Endodermal cell (in vitro differentiated cells): ENCODE data around the gene LRMDA. TPM values are rescaled to one million over a fixed set of nuclear protein-coding genes. Genes with fewer than 3 reads are reported as not detected.

Experiments used
- DNase-seq: peaks from one replicate; pipeline ENCODE4 v3.0.0-alpha.2; 2017
- H3K27ac ChIP-seq: 2 replicates; pipeline ENCODE4 v1.5.1; 2013; ENCODE audit warnings: mild to moderate bottlenecking, low read depth, low read length, moderate library complexity
- H3K27me3 ChIP-seq: 2 replicates; pipeline ENCODE4 v1.6.1; 2013; ENCODE audit warnings: mild to moderate bottlenecking, low read length, moderate library complexity; ENCODE audit not compliant: insufficient read depth, control insufficient read depth, poor library complexity, severe bottlenecking
- H3K36me3 ChIP-seq: 2 replicates; pipeline ENCODE4 v1.7.0; 2013; ENCODE audit warnings: mild to moderate bottlenecking, low read length, moderate library complexity; ENCODE audit not compliant: control insufficient read depth, insufficient read depth
- H3K4me1 ChIP-seq: one replicate; pipeline ENCODE4 v1.7.0; 2013; ENCODE audit warnings: low read length; ENCODE audit not compliant: control insufficient read depth, insufficient read depth
- H3K4me3 ChIP-seq: 2 replicates; pipeline ENCODE4 v1.5.1; 2013; ENCODE audit warnings: mild to moderate bottlenecking, low read length, moderate library complexity
- H3K9ac ChIP-seq: 2 replicates; pipeline ENCODE4 v1.6.1; 2013; ENCODE audit warnings: mild to moderate bottlenecking, low read length, moderate library complexity; ENCODE audit not compliant: poor library complexity, severe bottlenecking; ENCODE audit errors: extremely low read depth
- H3K9me3 ChIP-seq: 2 replicates; pipeline ENCODE4 v1.6.1; 2013; ENCODE audit warnings: mild to moderate bottlenecking, low read length, moderate library complexity; ENCODE audit not compliant: control insufficient read depth
- H3K27ac Mint-ChIP-seq: 2 replicates; pipeline ENCODE4 v1.8.0; 2020; ENCODE audit warnings: mixed read lengths
- H3K27me3 Mint-ChIP-seq: 2 replicates; pipeline ENCODE4 v1.8.0; 2021; ENCODE audit warnings: mild to moderate bottlenecking, mixed read lengths; ENCODE audit not compliant: insufficient read depth
- H3K36me3 Mint-ChIP-seq: 2 replicates; pipeline ENCODE4 v1.8.0; 2020; ENCODE audit warnings: low read depth, mixed read lengths
- H3K4me1 Mint-ChIP-seq: 2 replicates; pipeline ENCODE4 v1.8.0; 2020; ENCODE audit warnings: mixed read lengths
- H3K4me3 Mint-ChIP-seq: 2 replicates; pipeline ENCODE4 v1.8.0; 2020; ENCODE audit warnings: mild to moderate bottlenecking, moderate library complexity, mixed read lengths
- H3K9me3 Mint-ChIP-seq: 2 replicates; pipeline ENCODE4 v1.8.0; 2020; ENCODE audit warnings: mild to moderate bottlenecking, mixed read lengths
- WGBS, 2 experiments: methylation state at CpG; one replicate each; pipeline versions ENCODE4 v1.1.5 to v1.1.7; 2013; ENCODE audit warnings: missing lambda C conversion rate in 2 of 2, mixed read lengths in 1 of 2; ENCODE audit not compliant: insufficient coverage in 1 of 2, insufficient read length in 1 of 2; 5-methylcytosine and 5-hydroxymethylcytosine counted together
- total RNA-seq, 2 donors: library from RNA; stranded (reverse); fragmentation: NEBNext Ultra II Directional in 1 of 2; extraction: Animal tissue kit (Norgen Biotek cat#: 25700) in 1 of 2; gene quantifications; 2 replicates in 1 of 2; 3 replicates in 1 of 2; pipeline ENCODE4 v1.2.1, GENCODE V29; 2021
- TF ChIP-seq, protein P1 (sequence below): fragments of 200-600 bp; sonication (generic); conservative IDR thresholded peaks from 2 replicates; pipeline ENCODE4 v1.5.0; 2021; ENCODE audit warnings: antibody characterized with exemption, mild to moderate bottlenecking

Gene LRMDA
- total RNA-seq, 2 donors from 2014 or later = 1.7 to 5.1 TPM

- Mint-ChIP-seq H3K4me3 (no peak overlapping the region), H3K27ac (no peak overlapping the region), H3K36me3 (no peaks in the 10 kb centered on the region), H3K9me3 (peaks cover 28% of the 10 kb centered on the region), H3K27me3 (no peaks in the 10 kb centered on the region), H3K4me1 (no peaks in the 10 kb centered on the region)
- no peak overlapping the region for H3K27ac ChIP-seq
- TF ChIP-seq, protein P1, sequence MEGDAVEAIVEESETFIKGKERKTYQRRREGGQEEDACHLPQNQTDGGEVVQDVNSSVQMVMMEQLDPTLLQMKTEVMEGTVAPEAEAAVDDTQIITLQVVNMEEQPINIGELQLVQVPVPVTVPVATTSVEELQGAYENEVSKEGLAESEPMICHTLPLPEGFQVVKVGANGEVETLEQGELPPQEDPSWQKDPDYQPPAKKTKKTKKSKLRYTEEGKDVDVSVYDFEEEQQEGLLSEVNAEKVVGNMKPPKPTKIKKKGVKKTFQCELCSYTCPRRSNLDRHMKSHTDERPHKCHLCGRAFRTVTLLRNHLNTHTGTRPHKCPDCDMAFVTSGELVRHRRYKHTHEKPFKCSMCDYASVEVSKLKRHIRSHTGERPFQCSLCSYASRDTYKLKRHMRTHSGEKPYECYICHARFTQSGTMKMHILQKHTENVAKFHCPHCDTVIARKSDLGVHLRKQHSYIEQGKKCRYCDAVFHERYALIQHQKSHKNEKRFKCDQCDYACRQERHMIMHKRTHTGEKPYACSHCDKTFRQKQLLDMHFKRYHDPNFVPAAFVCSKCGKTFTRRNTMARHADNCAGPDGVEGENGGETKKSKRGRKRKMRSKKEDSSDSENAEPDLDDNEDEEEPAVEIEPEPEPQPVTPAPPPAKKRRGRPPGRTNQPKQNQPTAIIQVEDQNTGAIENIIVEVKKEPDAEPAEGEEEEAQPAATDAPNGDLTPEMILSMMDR = no peak
- no peaks in the 10 kb centered on the region for H3K4me1 ChIP-seq
- 94 to 100% methylated on average over 2 to 3 of the region's 3 CpGs for WGBS, 2 experiments
- H3K4me3 ChIP-seq = no peak overlapping the region
- no peaks in the 10 kb centered on the region for H3K27me3 ChIP-seq
- DNase-seq = no peak
- no peaks in the 10 kb centered on the region for H3K36me3 ChIP-seq
- peaks cover 5% of the 10 kb centered on the region for H3K9me3 ChIP-seq
- H3K9ac ChIP-seq = no peak overlapping the region
Observed at GRCh38 chr10:76068856-76069255, 637.4 kb downstream of the LRMDA start.

GRCh38 chr10:76070916-76071315 lies 639.5 kb downstream of the LRMDA start:
- no peaks in the 10 kb centered on the region for H3K4me1 ChIP-seq
- H3K9me3 ChIP-seq = peaks cover 5% of the 10 kb centered on the region

DNA sequence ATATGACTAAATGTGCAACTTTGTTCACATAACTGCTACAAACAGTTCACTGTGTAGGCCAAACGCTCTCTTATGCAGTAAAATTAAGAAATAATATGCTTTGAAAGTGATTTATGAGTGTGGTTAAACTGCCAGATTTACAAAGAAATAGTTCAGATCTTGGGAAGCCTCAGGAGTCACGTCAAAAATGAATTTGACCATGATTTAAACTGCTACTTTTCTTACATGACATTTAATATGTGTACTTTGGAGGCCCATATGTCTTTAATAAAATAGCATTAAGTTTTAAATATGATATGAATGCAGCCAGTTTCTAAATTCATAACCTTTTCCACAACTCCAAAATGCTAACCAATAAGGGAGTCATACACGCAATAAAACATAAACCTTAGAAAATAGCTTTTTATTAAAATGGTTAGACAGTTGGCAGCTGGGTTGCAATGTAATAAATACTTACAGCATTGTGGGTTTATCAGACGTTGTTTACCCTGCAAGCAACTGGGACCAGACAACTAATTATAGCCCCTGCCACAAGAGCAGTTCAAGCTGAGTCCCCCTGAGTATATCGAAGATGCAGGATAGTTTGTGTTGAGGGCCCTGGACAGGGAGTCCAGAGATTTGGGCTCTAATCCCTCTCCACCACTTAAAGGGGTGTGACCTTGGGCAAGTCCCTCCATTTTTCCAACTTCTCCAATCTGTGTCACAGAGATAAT lies 640.4 kb downstream of the LRMDA start:
- no peak for DNase-seq
- H3K27ac Mint-ChIP-seq = no peak overlapping the region
- peaks cover 35% of the 10 kb centered on the region for H3K9me3 Mint-ChIP-seq
- TF ChIP-seq, protein P1 = no peak
- H3K4me1 Mint-ChIP-seq = no peaks in the 10 kb centered on the region
- no peak overlapping the region for H3K9ac ChIP-seq
- H3K4me3 Mint-ChIP-seq = no peak overlapping the region
- no peaks in the 10 kb centered on the region for H3K36me3 Mint-ChIP-seq
- H3K36me3 ChIP-seq = no peaks in the 10 kb centered on the region
- H3K9me3 ChIP-seq = peaks cover 5% of the 10 kb centered on the region
- H3K27me3 ChIP-seq = no peaks in the 10 kb centered on the region
- no peaks in the 10 kb centered on the region for H3K4me1 ChIP-seq
- WGBS, 2 experiments = 88% methylated on average over 5 of the region's 5 CpGs; no CpG with 5 or more reads in 1 of the 2 experiments
- H3K27ac ChIP-seq = no peak overlapping the region
- H3K27me3 Mint-ChIP-seq = no peaks in the 10 kb centered on the region
- H3K4me3 ChIP-seq = no peak overlapping the region

More at GRCh38 chr10:76070916-76071315, 639.5 kb downstream of the LRMDA start:
- no peaks in the 10 kb centered on the region for H3K4me1 Mint-ChIP-seq
- no peak for DNase-seq
- Histone ChIP-seq H3K4me3 (no peak overlapping the region), H3K36me3 (no peaks in the 10 kb centered on the region), H3K9ac (no peak overlapping the region), H3K27ac (no peak overlapping the region), H3K27me3 (no peaks in the 10 kb centered on the region)
- H3K4me3 Mint-ChIP-seq = no peak overlapping the region
- peaks cover 36% of the 10 kb centered on the region for H3K9me3 Mint-ChIP-seq
- no peak overlapping the region for H3K27ac Mint-ChIP-seq
- TF ChIP-seq, protein P1 = no peak
- H3K27me3 Mint-ChIP-seq = no peaks in the 10 kb centered on the region
- 97 to 100% methylated on average over 2 to 5 of the region's 5 CpGs for WGBS, 2 experiments
- H3K36me3 Mint-ChIP-seq = no peaks in the 10 kb centered on the region
